Tibial artery (tissue), 4 donors: ENCODE measurements around the gene POLE2.
"Not testable (repeated sequence)": the region's sequence is repeated elsewhere in the genome, so short reads cannot be mapped to it uniquely, and the experiment has no call there.

Experiments used
- DNase-seq, 2 donors: peaks; one replicate each; pipeline ENCODE4 v3.0.0-alpha.2; 2019
- H3K27ac ChIP-seq, 2 donors: fragments of 200-600 bp; sonication (generic) in 1 of 2; 1 replicate in 1 of 2; 2 replicates in 1 of 2; pipeline ENCODE4 v1.5.1; 2018 to 2019; ENCODE audit warnings: mild to moderate bottlenecking in 1 of 2
- H3K27me3 ChIP-seq, 2 donors: fragments of 200-600 bp; sonication (generic) in 1 of 2; one replicate each; pipeline versions ENCODE4 v1.5.1 to v1.6.0; 2016 to 2019
- H3K36me3 ChIP-seq, 3 donors: fragments of 200-600 bp; sonication (generic) in 2 of 3; one replicate each; pipeline ENCODE4 v1.5.1; 2016 to 2019; ENCODE audit warnings: mild to moderate bottlenecking in 2 of 3
- H3K4me1 ChIP-seq, 4 donors: fragments of 200-600 bp; sonication (generic) in 2 of 4; 1 replicate in 3 of 4; 2 replicates in 1 of 4; pipeline ENCODE4 v1.5.1; 2016 to 2019
- H3K4me3 ChIP-seq, 2 donors: fragments of 200-600 bp; sonication (generic) in 1 of 2; 1 replicate in 1 of 2; 2 replicates in 1 of 2; pipeline ENCODE4 v1.5.1; 2018 to 2019; ENCODE audit warnings: mild to moderate bottlenecking in 2 of 2
- H3K9me3 ChIP-seq, 3 donors: fragments of 200-600 bp; sonication (generic) in 1 of 3; one replicate each; pipeline ENCODE4 v1.5.1; 2016 to 2019
- intact Hi-C: fragments of 100-400 bp; cut with DNase I; formaldehyde crosslinking; loops from one replicate; pipeline ENCODE4 v1.15.0; 2023; ENCODE audit warnings: low total_unique reads
- TF ChIP-seq, protein P1 (sequence below), 2 experiments: fragments of 200-600 bp in 1 of 2; fragments of 450-650 bp in 1 of 2; IDR thresholded peaks; one replicate each; pipeline ENCODE4 v1.5.1; 2017 to 2019; ENCODE audit warnings: antibody characterized with exemption in 2 of 2, mild to moderate bottlenecking in 1 of 2, moderate library complexity in 1 of 2

Gene POLE2

DNA sequence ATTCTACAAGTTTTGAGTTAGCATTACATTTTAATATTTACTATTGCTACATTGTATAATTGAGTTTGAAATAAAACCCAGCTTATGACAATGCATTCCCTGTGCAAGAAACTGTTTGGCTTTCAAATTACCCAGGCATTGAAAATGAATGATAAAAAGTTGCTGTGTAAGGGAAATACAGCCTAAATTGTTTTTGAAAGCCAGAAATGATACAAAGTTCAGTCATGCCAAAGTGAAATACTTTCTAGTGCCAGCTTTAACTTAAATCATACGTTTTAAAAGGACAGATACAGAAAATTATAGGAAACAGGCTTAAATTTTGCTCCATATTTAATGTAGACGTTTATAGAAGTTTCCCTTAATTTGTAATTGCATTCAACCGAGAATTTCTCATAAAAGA lies 64.6 kb downstream of the POLE2 start:
- TF ChIP-seq, protein P1, sequence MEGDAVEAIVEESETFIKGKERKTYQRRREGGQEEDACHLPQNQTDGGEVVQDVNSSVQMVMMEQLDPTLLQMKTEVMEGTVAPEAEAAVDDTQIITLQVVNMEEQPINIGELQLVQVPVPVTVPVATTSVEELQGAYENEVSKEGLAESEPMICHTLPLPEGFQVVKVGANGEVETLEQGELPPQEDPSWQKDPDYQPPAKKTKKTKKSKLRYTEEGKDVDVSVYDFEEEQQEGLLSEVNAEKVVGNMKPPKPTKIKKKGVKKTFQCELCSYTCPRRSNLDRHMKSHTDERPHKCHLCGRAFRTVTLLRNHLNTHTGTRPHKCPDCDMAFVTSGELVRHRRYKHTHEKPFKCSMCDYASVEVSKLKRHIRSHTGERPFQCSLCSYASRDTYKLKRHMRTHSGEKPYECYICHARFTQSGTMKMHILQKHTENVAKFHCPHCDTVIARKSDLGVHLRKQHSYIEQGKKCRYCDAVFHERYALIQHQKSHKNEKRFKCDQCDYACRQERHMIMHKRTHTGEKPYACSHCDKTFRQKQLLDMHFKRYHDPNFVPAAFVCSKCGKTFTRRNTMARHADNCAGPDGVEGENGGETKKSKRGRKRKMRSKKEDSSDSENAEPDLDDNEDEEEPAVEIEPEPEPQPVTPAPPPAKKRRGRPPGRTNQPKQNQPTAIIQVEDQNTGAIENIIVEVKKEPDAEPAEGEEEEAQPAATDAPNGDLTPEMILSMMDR (IDR thresholded peaks at IDR 0.05) = no peak
- Histone ChIP-seq H3K4me3 (no peak overlapping the region), H3K27ac (no peak overlapping the region), H3K4me1 (peaks cover 0 to 47% (median 22%) of the 10 kb centered on the region in 4 donors), H3K27me3 (no peaks in the 10 kb centered on the region), H3K9me3 (no peaks in the 10 kb centered on the region), H3K36me3 (peaks cover 4 to 26% (median 10%) of the 10 kb centered on the region in 3 donors)
- intact Hi-C loops = no loop called here
- no peak for DNase-seq

DNA sequence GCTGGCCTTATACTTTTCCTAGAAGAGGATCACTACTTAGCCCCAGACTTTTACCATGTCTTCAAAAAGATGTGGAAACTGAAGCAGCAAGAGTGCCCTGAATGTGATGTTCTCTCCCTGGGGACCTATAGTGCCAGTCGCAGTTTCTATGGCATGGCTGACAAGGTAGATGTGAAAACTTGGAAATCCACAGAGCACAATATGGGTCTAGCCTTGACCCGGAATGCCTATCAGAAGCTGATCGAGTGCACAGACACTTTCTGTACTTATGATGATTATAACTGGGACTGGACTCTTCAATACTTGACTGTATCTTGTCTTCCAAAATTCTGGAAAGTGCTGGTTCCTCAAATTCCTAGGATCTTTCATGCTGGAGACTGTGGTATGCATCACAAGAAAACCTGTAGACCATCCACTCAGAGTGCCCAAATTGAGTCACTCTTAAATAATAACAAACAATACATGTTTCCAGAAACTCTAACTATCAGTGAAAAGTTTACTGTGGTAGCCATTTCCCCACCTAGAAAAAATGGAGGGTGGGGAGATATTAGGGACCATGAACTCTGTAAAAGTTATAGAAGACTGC lies 65.9 kb downstream of the POLE2 start:
- peak overlapping the region; percentile 83 to 98 for H3K4me3 ChIP-seq
- H3K9me3 ChIP-seq = no peaks in the 10 kb centered on the region
- DNase-seq = no peak
- H3K4me1 ChIP-seq = peaks cover 0 to 50% (median 22%) of the 10 kb centered on the region in 4 donors
- intact Hi-C loops = no loop called here
- H3K27ac ChIP-seq = peak overlapping the region in 1 of 2 donors; percentile 90
- TF ChIP-seq, protein P1 (IDR thresholded peaks at IDR 0.05) = no peak
- peaks cover 16 to 34% (median 18%) of the 10 kb centered on the region in 3 donors for H3K36me3 ChIP-seq
- H3K27me3 ChIP-seq = no peaks in the 10 kb centered on the region

DNA sequence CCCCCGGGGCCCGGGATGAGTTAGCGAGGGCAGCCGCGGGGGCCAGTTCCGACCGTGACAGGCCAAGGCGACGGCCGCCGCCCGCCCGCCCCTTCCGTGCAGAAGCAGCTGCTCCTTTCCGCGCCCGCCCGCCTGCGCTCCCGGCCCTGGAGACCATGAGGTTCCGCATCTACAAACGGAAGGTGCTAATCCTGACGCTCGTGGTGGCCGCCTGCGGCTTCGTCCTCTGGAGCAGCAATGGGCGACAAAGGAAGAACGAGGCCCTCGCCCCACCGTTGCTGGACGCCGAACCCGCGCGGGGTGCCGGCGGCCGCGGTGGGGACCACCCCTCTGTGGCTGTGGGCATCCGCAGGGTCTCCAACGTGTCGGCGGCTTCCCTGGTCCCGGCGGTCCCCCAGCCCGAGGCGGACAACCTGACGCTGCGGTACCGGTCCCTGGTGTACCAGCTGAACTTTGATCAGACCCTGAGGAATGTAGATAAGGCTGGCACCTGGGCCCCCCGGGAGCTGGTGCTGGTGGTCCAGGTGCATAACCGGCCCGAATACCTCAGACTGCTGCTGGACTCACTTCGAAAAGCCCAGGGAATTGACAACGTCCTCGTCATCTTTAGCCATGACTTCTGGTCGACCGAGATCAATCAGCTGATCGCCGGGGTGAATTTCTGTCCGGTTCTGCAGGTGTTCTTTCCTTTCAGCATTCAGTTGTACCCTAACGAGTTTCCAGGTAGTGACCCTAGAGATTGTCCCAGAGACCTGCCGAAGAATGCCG lies 66.7 kb downstream of the POLE2 start:
- Histone ChIP-seq H3K9me3 (no peaks in the 10 kb centered on the region), H3K4me3 (peak overlapping the region; percentile 83 to 98), H3K4me1 (peaks cover 0 to 50% (median 22%) of the 10 kb centered on the region in 4 donors), H3K27me3 (no peaks in the 10 kb centered on the region), H3K36me3 (peaks cover 18 to 30% (median 22%) of the 10 kb centered on the region in 3 donors), H3K27ac (peak overlapping the region; percentile 90 to 95)
- DNase-seq = peak; percentile 72 to 87
- TF ChIP-seq, protein P1 (IDR thresholded peaks at IDR 0.05) = no peak
- intact Hi-C loops = no loop called here

DNA sequence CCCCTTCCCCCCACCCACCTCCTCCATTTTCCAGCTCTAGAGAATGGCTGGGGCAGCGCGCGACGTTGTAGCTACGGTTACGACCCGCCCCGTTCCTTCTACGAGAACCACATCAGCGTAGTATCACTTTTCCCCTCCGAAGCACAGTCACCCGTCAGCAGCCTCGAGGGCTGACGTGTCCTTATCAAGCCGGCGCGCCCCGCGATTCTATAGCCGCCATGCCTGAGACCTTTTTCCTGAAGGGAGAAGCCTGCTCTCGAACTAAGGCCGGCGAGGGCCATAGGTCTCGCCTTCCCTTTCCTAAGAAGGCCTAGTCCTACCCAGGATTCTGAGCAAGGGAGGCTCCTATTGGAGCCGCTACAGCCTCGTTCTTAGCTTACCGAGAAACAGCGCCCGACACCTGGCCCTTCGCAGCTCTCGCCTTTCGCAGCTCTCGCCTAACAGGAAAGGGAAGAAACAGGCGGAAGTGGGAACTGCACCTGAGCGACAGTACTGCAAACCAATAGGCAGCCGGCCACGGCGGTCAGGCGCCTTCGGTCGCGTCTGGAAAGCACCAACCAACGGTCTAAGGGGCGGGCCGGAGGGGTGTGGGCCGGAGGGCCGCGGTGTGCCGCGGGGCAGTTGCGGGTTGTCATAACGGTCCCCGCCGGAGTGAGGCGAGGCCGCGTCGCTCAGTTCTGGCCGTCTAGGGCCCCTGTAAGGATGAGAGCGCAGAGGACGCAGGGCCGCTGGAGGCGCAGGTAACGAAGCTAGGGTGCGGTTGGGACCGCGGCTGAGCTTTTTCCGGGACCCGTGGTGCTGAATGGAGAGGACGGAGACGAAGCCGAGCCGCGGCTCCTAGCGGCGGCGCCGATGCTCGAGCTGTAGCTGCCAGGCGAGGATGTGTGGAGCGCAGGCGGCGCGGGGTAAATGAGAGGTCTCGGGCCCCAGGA lies 67.6 kb downstream of the POLE2 start, which contains the start of the genes MGAT2 and RPL36AL:
Gene MGAT2, plus strand, starts transcription at position 618 of the 932 bp plus-strand sequence. CDS start 470 bp downstream, outside the sequence.
Gene RPL36AL, minus strand, starts transcription at position 445 of the 932 bp plus-strand sequence. CDS start 1,522 bp downstream, outside the sequence.
- Histone ChIP-seq H3K27ac (peak within 1 kb of the TSS; percentile 90 to 95), H3K27me3 (no peaks in the 10 kb centered on the region), H3K4me3 (peak within 1 kb of the TSS; percentile 83 to 98), H3K4me1 (peaks cover 0 to 50% (median 22%) of the 10 kb centered on the region in 4 donors), H3K9me3 (no peaks in the 10 kb centered on the region), H3K36me3 (peaks cover 18 to 29% (median 21%) of the 10 kb centered on the region in 3 donors)
- TF ChIP-seq, protein P1 (IDR thresholded peaks at IDR 0.05) = peak; percentile 7 to 45
- intact Hi-C loops = no loop called here
- peak; percentile 97 to 99 for DNase-seq

DNA sequence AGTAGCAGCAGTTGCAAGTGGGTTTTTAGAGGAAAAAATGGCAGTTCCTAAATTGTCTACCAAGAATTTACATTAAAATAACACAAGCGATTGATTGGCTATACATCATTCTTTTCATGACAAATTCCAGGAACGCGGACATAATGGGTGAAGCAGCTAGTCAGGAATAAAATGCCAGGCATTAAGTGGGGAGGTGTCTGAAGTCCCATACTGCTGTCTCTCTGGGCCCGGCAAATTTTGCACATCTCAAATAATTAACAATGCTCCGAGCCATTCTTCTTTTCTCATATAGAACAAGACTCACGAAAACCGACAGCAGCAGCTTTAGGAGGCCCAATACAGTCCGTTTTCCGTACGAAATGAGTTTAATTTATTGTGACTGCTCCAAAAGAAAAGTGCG lies 68.3 kb downstream of the POLE2 start:
- intact Hi-C loops = no loop called here
- Histone ChIP-seq H3K9me3 (no peaks in the 10 kb centered on the region), H3K4me3 (peak overlapping the region; percentile 83 to 98), H3K36me3 (peaks cover 18 to 31% (median 19%) of the 10 kb centered on the region in 3 donors), H3K27ac (peak overlapping the region; percentile 90 to 95), H3K27me3 (no peaks in the 10 kb centered on the region), H3K4me1 (peaks cover 0 to 50% (median 22%) of the 10 kb centered on the region in 4 donors)
- no peak for DNase-seq
- TF ChIP-seq, protein P1 (IDR thresholded peaks at IDR 0.05) = no peak

GRCh38 chr14:49619273-49619672 lies 68.7 kb downstream of the POLE2 start:
- peaks cover 0 to 47% (median 22%) of the 10 kb centered on the region in 4 donors for H3K4me1 ChIP-seq
- intact Hi-C loops, H3K9me3 ChIP-seq, H3K27me3 ChIP-seq, DNase-seq: not testable (repeated sequence)
- H3K36me3 ChIP-seq = peaks cover 18 to 31% (median 19%) of the 10 kb centered on the region in 3 donors
- H3K27ac ChIP-seq = peak overlapping the region; percentile 90 to 95
- peak overlapping the region; percentile 83 to 98 for H3K4me3 ChIP-seq
